Astrocyte of the cerebellum (primary cell): ENCODE results near the gene AOAH.

Experiments used
- DNase-seq: peaks from one replicate; pipeline ENCODE4 v3.0.0-alpha.2; 2011; ENCODE audit warnings: low read depth
- H3K4me3 ChIP-seq: 2 replicates; pipeline ENCODE4 v1.5.1; 2011; ENCODE audit warnings: mild to moderate bottlenecking, low read depth, low read length, moderate library complexity
- in situ Hi-C: cut with HindIII; loops from 2 replicates; pipeline ENCODE4 v1.10.0; 2017; ENCODE audit warnings: low sequenced_read_pairs
- TF ChIP-seq, protein P1 (sequence below): IDR thresholded peaks from 2 replicates; pipeline ENCODE4 v1.5.1; 2012; ENCODE audit warnings: low read length, low read depth, moderate library complexity, mild to moderate bottlenecking; ENCODE audit errors: missing control alignments

AOAH gene

DNA sequence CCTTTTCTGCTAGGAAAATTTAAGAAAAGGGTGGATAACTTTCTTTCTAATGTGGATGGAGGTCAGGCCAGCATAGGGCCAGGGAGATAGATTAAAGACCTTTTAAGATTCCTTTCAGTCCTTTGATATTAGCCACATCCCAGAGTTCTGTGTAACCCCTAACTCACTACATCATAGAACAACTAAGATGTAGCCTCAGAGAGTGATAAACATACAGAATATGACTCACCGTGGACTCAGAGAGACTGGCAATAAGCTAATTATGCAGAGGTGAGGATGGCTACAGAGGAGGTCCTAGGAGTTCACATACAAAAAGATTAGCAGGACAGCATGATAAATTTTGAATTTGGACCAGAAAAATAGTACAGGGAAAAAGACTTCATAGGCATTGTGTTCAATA is 141.0 kb downstream of the AOAH start:
- DNase-seq: no peak
- TF ChIP-seq, protein P1, sequence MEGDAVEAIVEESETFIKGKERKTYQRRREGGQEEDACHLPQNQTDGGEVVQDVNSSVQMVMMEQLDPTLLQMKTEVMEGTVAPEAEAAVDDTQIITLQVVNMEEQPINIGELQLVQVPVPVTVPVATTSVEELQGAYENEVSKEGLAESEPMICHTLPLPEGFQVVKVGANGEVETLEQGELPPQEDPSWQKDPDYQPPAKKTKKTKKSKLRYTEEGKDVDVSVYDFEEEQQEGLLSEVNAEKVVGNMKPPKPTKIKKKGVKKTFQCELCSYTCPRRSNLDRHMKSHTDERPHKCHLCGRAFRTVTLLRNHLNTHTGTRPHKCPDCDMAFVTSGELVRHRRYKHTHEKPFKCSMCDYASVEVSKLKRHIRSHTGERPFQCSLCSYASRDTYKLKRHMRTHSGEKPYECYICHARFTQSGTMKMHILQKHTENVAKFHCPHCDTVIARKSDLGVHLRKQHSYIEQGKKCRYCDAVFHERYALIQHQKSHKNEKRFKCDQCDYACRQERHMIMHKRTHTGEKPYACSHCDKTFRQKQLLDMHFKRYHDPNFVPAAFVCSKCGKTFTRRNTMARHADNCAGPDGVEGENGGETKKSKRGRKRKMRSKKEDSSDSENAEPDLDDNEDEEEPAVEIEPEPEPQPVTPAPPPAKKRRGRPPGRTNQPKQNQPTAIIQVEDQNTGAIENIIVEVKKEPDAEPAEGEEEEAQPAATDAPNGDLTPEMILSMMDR: no peak
- in situ Hi-C loops: no loop called here
- H3K4me3 ChIP-seq: no peak overlapping the region

DNA sequence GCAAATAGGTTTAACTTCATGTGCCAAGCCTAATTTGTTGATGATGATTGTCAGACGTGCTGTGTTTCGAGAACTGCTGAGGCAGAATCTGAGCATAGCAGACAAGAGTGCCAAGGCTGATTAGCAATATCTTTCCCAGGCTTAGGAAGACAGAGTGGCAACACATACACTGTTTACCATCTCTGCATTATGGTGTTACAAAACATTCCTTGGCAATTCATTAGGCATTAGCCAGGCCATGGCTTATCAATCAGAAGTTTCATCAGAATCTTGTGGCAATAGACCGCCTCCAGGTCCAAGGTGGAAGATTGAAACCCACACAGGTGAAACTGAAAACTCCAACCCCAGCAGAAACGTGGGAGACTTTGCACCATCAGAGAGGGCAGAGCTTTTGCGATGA is 148.5 kb downstream of the AOAH start:
- in situ Hi-C loops: no loop called here
- no peak overlapping the region for H3K4me3 ChIP-seq
- TF ChIP-seq, protein P1: no peak
- DNase-seq: no peak

DNA sequence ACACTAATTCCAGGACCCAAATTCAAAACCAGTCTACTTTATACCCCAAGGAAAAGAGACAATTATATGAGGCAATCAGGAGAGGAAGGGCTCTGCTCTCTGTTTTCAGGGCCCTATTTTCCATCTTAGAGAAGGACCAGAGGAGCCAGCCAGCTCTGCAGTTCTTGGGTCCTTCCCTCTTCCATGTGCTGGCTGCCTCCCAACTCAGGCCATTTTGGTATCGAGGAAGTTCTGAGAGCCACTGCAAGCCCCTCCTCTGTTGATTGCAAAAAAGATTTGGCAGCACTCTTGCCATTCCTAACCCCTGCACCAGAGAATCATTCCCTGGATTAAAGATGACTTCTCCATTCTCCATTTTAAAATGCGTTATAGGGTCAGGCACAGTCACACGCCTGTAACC is 151.2 kb downstream of the AOAH start:
- H3K4me3 ChIP-seq: no peak overlapping the region
- in situ Hi-C loops: no loop called here
- TF ChIP-seq, protein P1: no peak
- DNase-seq: no peak

DNA sequence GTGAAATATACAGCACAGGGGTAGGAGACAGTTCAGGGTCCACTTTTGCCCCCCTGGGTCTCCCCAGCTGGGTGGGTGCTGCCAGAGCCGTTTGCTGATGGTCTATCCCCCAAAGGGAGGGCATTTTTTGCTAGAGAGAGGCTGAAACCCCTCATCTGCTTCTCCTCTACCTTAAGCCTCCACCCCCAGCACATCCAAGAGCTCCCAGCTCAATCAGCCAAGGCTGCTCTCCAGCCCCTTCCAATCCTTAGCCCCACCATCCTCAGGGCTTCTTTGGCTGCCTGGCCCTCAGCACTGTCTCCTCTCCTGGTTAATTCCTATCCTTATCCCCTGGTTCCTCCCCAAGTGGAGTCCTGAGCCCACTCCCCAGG is 153.1 kb downstream of the AOAH start:
- no peak for DNase-seq
- TF ChIP-seq, protein P1: no peak
- H3K4me3 ChIP-seq: no peak overlapping the region
- in situ Hi-C loops: no loop called here

DNA sequence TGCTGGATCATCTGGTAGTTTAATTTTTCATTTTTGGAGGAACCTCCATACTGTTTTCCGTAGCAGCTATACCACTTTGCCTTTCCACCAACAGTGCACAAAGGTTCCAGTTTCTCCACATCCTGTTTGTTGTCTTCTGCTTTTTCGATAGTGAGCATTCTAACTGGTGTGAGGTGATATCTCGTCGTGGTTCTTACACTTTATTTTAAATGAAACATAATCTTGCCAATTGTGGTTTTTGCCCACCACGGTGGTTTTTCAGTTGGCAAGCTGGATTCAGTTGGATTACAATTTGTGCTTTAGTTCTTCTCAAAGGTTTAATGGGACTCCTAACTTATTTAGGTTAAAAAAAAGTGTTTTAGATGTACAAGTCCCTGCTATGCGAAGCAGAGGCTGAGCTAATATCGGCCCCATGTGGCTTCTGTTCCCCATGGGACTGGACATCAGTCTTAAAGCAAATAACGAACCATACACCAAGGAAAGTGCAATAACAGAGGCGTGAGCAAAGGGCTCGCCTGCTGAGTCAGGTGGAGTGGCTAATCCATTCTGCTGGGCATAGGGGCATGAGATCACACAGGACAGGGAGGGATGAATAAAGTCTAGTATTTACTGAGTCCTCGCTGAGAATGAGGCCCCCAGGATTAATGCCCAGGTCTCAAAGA is 153.6 kb downstream of the AOAH start:
- H3K4me3 ChIP-seq: no peak overlapping the region
- TF ChIP-seq, protein P1: no peak
- DNase-seq: no peak
- in situ Hi-C loops: no loop called here

DNA sequence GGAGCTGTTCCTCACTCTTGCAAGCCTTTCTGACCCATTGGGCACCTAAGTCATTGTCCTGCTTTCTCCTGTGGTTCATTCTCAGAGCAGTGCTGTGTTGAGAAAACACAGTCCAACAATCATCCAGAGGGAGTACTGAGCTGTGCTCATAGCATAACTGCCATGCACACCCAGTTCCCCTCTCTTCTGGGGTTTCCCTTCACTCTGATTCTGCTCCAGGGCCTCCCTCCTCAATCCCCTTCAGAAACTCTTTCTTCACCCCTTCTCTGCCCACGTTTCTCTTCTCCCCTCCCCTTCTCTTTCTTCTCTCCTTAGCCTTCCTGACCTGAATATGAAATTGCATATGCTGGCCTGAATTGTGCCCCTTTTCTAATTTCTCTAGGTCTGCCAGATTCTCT is 155.8 kb downstream of the AOAH start:
- no peak overlapping the region for H3K4me3 ChIP-seq
- no peak for DNase-seq
- TF ChIP-seq, protein P1: no peak
- in situ Hi-C loops: no loop called here
